Mesothelial cell of epicardium (in vitro differentiated cells): ENCODE data around the gene TRPM5. TPM values are rescaled to one million over a fixed set of nuclear protein-coding genes. Genes with fewer than 3 reads are reported as not detected.

ENCODE experiments used
- DNase-seq, 2 experiments: peaks; one replicate each; pipeline ENCODE4 v3.0.0; 2021; ENCODE audit warnings: low spot score in 2 of 2; ENCODE audit not compliant: unreplicated experiment in 2 of 2
- H3K27ac Mint-ChIP-seq: 2 replicates; pipeline ENCODE4 v1.8.0; 2021; ENCODE audit warnings: mixed read lengths
- H3K27me3 Mint-ChIP-seq: 2 replicates; pipeline ENCODE4 v1.8.0; 2021; ENCODE audit warnings: low read depth, mixed read lengths
- H3K36me3 Mint-ChIP-seq: 2 replicates; pipeline ENCODE4 v1.8.0; 2021; ENCODE audit warnings: mixed read lengths
- H3K4me1 Mint-ChIP-seq: 2 replicates; pipeline ENCODE4 v1.8.0; 2021; ENCODE audit warnings: mixed read lengths
- H3K4me3 Mint-ChIP-seq: 2 replicates; pipeline ENCODE4 v1.8.0; 2021; ENCODE audit warnings: mild to moderate bottlenecking, moderate library complexity, mixed read lengths
- H3K9me3 Mint-ChIP-seq: 2 replicates; pipeline ENCODE4 v1.8.0; 2021; ENCODE audit warnings: mixed read lengths
- total RNA-seq: library from RNA; stranded (reverse); gene quantifications from 3 replicates; pipeline ENCODE4 v1.2.1, GENCODE V29; 2021
- TF ChIP-seq, protein P1 (sequence below): fragments of 200-600 bp; sonication (generic); IDR thresholded peaks from one replicate; pipeline ENCODE4 v1.5.0; 2021; ENCODE audit warnings: antibody characterized with exemption; ENCODE audit not compliant: unreplicated experiment

Gene TRPM5
- total RNA-seq, 1 donor from 2014 or later, result 6.9 TPM

DNA sequence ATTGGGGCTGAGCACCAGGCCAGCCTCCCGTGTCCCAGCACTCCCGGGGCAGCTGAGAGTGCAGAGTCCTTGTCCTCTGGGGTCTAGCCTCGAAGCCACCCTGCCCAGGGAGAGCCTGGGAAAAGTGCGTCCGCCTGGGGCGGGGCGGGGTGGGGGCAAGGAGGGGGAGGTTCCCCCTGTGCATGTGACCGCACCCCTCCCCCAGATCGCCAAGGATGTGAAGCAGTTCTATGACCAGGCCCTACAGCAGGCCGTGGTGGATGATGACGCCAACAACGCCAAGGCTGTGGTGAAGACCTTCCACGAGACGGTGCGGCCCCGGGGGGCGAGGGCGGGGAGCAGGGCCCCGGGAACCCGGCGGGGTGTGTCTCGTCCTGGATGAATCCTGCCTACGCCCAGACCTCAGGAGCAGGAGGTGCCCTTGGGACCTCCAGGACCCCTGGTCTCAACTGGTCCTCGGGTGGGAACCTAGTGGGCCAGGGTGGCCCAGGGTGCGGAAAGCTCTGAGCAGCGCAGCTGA, 49.0 kb downstream of the TRPM5 start:
- TF ChIP-seq, protein P1, sequence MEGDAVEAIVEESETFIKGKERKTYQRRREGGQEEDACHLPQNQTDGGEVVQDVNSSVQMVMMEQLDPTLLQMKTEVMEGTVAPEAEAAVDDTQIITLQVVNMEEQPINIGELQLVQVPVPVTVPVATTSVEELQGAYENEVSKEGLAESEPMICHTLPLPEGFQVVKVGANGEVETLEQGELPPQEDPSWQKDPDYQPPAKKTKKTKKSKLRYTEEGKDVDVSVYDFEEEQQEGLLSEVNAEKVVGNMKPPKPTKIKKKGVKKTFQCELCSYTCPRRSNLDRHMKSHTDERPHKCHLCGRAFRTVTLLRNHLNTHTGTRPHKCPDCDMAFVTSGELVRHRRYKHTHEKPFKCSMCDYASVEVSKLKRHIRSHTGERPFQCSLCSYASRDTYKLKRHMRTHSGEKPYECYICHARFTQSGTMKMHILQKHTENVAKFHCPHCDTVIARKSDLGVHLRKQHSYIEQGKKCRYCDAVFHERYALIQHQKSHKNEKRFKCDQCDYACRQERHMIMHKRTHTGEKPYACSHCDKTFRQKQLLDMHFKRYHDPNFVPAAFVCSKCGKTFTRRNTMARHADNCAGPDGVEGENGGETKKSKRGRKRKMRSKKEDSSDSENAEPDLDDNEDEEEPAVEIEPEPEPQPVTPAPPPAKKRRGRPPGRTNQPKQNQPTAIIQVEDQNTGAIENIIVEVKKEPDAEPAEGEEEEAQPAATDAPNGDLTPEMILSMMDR, result no peak
- Mint-ChIP-seq H3K27me3 (no peaks in the 10 kb centered on the region), H3K4me3 (no peak overlapping the region), H3K27ac (no peak overlapping the region), H3K36me3 (peaks cover 4% of the 10 kb centered on the region), H3K4me1 (peaks cover 8% of the 10 kb centered on the region), H3K9me3 (no peaks in the 10 kb centered on the region)
- no peak for DNase-seq

DNA sequence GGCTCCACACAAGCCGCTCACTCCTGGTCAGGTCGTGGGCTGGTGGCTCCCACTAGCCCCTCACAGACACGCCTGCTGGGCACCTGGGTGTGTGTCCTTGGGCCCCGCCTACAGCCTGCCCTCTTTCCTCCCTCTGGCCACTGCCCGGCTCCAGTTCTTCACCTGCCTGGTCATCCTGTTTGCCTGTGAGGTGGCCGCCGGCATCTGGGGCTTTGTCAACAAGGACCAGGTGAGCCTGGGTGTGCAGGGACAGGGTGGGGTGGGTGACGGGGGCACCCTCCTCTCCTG, 49.6 kb downstream of the TRPM5 start:
- DNase-seq, result no peak
- TF ChIP-seq, protein P1, result no peak
- H3K27me3 Mint-ChIP-seq, result no peaks in the 10 kb centered on the region

More for the DNA sequence above, 49.6 kb downstream of the TRPM5 start:
- H3K9me3 Mint-ChIP-seq, result no peaks in the 10 kb centered on the region
- H3K4me3 Mint-ChIP-seq, result no peak overlapping the region
- H3K36me3 Mint-ChIP-seq, result peaks cover 4% of the 10 kb centered on the region
- no peak overlapping the region for H3K27ac Mint-ChIP-seq
- H3K4me1 Mint-ChIP-seq, result peaks cover 12% of the 10 kb centered on the region

Other genes starting within 250 kb of the TRPM5 start
- gene ASCL2, start 173.9 kb downstream of the TRPM5 start, total RNA-seq, result 0.36 to 0.58 TPM (median 0.49 TPM) in 3 replicates
- gene C11orf21, start 142.6 kb downstream of the TRPM5 start, total RNA-seq, result 0.25 to 0.29 TPM (median 0.27 TPM) in 3 replicates
- gene TSPAN32, start 142.5 kb downstream of the TRPM5 start, total RNA-seq, result 0.94 to 1.8 TPM (median 1.2 TPM) in 3 replicates
- gene CD81, start 67.2 kb downstream of the TRPM5 start, total RNA-seq, result 409 to 415 TPM (median 410 TPM) in 3 replicates
- 79.3 to 84.7 TPM (median 82.2 TPM) in 3 replicates for gene TSSC4, start 43.8 kb downstream of the TRPM5 start, total RNA-seq
- 6.9 to 8.5 TPM (median 8.4 TPM) in 3 replicates for gene KCNQ1, start 494 bp upstream of the TRPM5 start, total RNA-seq